ENCODE measurements around the gene AGPAT1. TPM values are rescaled to one million over a fixed set of nuclear protein-coding genes. Genes with fewer than 3 reads are reported as not detected.

Gene AGPAT1
- total RNA-seq, 1 experiment from 2014 or later = 55.6 TPM

GRCh38 chr6:32149092-32149755, 26.7 kb downstream of the AGPAT1 start:
- Histone ChIP-seq H2AFZ (ENCODE audit: low read depth, low read length, poor library complexity, severe bottlenecking) (no peak overlapping the region), H4K20me1 (ENCODE audit: insufficient read depth) (no peaks in the 10 kb centered on the region), H3K4me2 (ENCODE audit: low read length) (no peak overlapping the region), H3K4me1 (ENCODE audit: control insufficient read depth in 1 of 2, insufficient read depth in 2 of 2, low read length in 2 of 2) (peaks cover 7 to 15% of the 10 kb centered on the region in 2 experiments; a peak in 3 of 4 replicates), H3K27me3 (ENCODE audit: insufficient read depth, low read length) (no peaks in the 10 kb centered on the region), H3K36me3 (ENCODE audit: control insufficient read depth in 1 of 2, insufficient read depth in 2 of 2, low read length in 2 of 2) (no peaks in the 10 kb centered on the region), H3K27ac (ENCODE audit: low read depth, low read length) (no peak overlapping the region), H3K79me2 (ENCODE audit: insufficient read depth, low read length) (peaks cover 1% of the 10 kb centered on the region; the same call in 1 of the 2 replicates), H3K9me3 (ENCODE audit: control insufficient read depth in 1 of 2, insufficient read depth in 1 of 2, low read depth in 1 of 2, low read length in 2 of 2) (no peaks in the 10 kb centered on the region), H3K4me3 (replicated peaks in 1 of 2; ENCODE audit: low read depth in 1 of 2, low read length in 2 of 2) (no peak overlapping the region), H3K9me2 (ENCODE audit: insufficient read depth) (no peaks in the 10 kb centered on the region), H3K9ac (ENCODE audit: low read length) (no peak overlapping the region)
- no TSS peak for BruUV-seq (replicated peaks)
- no peak for DNase-seq (ENCODE audit: low read depth, low spot score)
- ChIA-PET POLR2A (no interaction called here), RAD21 (ENCODE audit: low non-redundant PET in 1 of 2, low total read pairs in 2 of 2, uncharacterized antibody in 2 of 2, unreplicated experiment in 2 of 2) (no interaction called here), CTCF (no interaction called here)
- intact Hi-C loops (cut with micrococcal nuclease) = no loop called here
- TF ChIP-seq CEBPB (IDR thresholded peaks at IDR 0.05; ENCODE audit: low read depth) = no peak
- no peak for TF ChIP-seq SRF (IDR thresholded peaks at IDR 0.05; ENCODE audit: low read depth)
- no peak for TF ChIP-seq SP1 (IDR thresholded peaks at IDR 0.05; ENCODE audit: low read depth)
- no peak for TF ChIP-seq EGR1 (IDR thresholded peaks at IDR 0.05; ENCODE audit: low read depth)
- TF ChIP-seq TCF7L2 (IDR thresholded peaks at IDR 0.05; ENCODE audit: borderline replicate concordance, extremely low read depth, insufficient read depth, insufficient read length) = no peak
- no peak for TF ChIP-seq ELF1 (IDR thresholded peaks at IDR 0.05; ENCODE audit: borderline replicate concordance, low read depth)
- TF ChIP-seq FOSL1 (IDR thresholded peaks at IDR 0.05; ENCODE audit: low read depth) = no peak
- TF ChIP-seq REST (IDR thresholded peaks at IDR 0.05; ENCODE audit: low read depth) = no peak
- TF ChIP-seq MAX (IDR thresholded peaks at IDR 0.05) = no peak
- TF ChIP-seq SIN3A (IDR thresholded peaks at IDR 0.05; ENCODE audit: low read depth) = no peak
- TF ChIP-seq JUND (IDR thresholded peaks at IDR 0.05) = no peak
- TF ChIP-seq CTCF (IDR thresholded peaks at IDR 0.05 in 2 of 3, conservative IDR thresholded peaks at IDR 0.05 in 1 of 3; ENCODE audit: borderline replicate concordance in 1 of 3, insufficient read depth in 1 of 3, low read depth in 2 of 3, low read length in 2 of 3) = no peak
- TF ChIP-seq EZH2phosphoT487 (IDR thresholded peaks at IDR 0.05; ENCODE audit: borderline replicate concordance) = no peak
- TF ChIP-seq POLR2A (IDR thresholded peaks at IDR 0.05; ENCODE audit: borderline replicate concordance, extremely low read depth, insufficient read depth, insufficient read length) = no peak
- no peak for ATAC-seq

Measured in HCT116 (cell line).